ENCODE results near the gene RPN2. TPM values are rescaled to one million over a fixed set of nuclear protein-coding genes. Genes with fewer than 3 reads are reported as not detected.

The RPN2 gene
- total RNA-seq (80.2 and 86.9 TPM in 2 replicates), polyA plus RNA-seq (84.6 and 87.3 TPM in 2 replicates), polyA minus RNA-seq (84.7 and 112 TPM in 2 replicates)
- 109 TPM for total RNA-seq (2013)

GRCh38 chr20:37178839-37179682 lies at the start of gene RPN2, which contains the start of gene MROH8:
Gene RPN2 (plus strand): TSS chr20:37179330. CDS start chr20:37179357, 27 bp downstream.
Gene MROH8 (minus strand): TSS chr20:37179548.
- H3K4me3 Mint-ChIP-seq = peak within 1 kb of the TSS; percentile 98
- peaks cover 52% of the 10 kb centered on the region for H3K79me2 ChIP-seq (ENCODE audit: control insufficient read depth, insufficient read depth, low read length)
- no peaks in the 10 kb centered on the region for H3K27me3 ChIP-seq (replicated peaks in 1 of 4; ENCODE audit: control extremely low read depth in 1 of 4, control insufficient read depth in 3 of 4, insufficient read depth in 4 of 4, low read length in 3 of 4)
- no peaks in the 10 kb centered on the region for H3K9me3 ChIP-seq (ENCODE audit: control extremely low read depth in 1 of 3, control insufficient read depth in 2 of 3, insufficient read depth in 1 of 3, low read length in 2 of 3)
- DNase-seq = peak; percentile 95
- H3K9me3 Mint-ChIP-seq (ENCODE audit: insufficient read depth) = no peaks in the 10 kb centered on the region
- peaks cover 25 to 34% of the 10 kb centered on the region in 2 donors for H3K4me1 ChIP-seq (ENCODE audit: control insufficient read depth in 2 of 2, insufficient read depth in 2 of 2, low read length in 2 of 2)
- peak within 1 kb of the TSS; percentile 85 to 100 (median 89) for H3K4me3 ChIP-seq (ENCODE audit: control extremely low read depth in 1 of 5, extremely low read depth in 1 of 5, insufficient read depth in 1 of 5, low read depth in 2 of 5, low read length in 4 of 5)
- intact Hi-C loops (cut with micrococcal nuclease) = loop anchor here (1.0 to 10.0 kb wide), 9 partner anchors 16 to 1663 kb away; partner anchors contain the start of genes BLCAP, CTNNBL1, RAB5IF and SAMHD1
- H4K20me1 ChIP-seq (ENCODE audit: control insufficient read depth, insufficient read depth, low read length, poor library complexity, severe bottlenecking) = peaks cover 9% of the 10 kb centered on the region
- under 1% methylated on average over 79 of the region's 80 CpGs for WGBS (ENCODE audit: insufficient coverage)
- peak within 1 kb of the TSS; percentile 80 to 95 for H3K27ac ChIP-seq (ENCODE audit: low read length in 2 of 2)
- ATAC-seq (ENCODE audit: low read depth) = peak; percentile 91
- peaks cover 0 to 11% of the 10 kb centered on the region in 2 experiments for H3K36me3 ChIP-seq (replicated peaks in 1 of 2; ENCODE audit: control extremely low read depth in 1 of 2, control insufficient read depth in 1 of 2, extremely low read depth in 1 of 2, insufficient read depth in 2 of 2, low read length in 1 of 2)
- H2AFZ ChIP-seq (ENCODE audit: insufficient read depth, low read depth, low read length, poor library complexity, severe bottlenecking) = peak within 1 kb of the TSS; percentile 99
- no peaks in the 10 kb centered on the region for H3K27me3 Mint-ChIP-seq
- peaks cover 40% of the 10 kb centered on the region for H3K4me1 Mint-ChIP-seq
- ChIA-PET CTCF (interaction anchor here (0.6 to 6.5 kb wide), 10 partner anchors 13 to 357 kb away, joined by 3 to 79 read pairs (median 4); partner anchors contain the start of gene RBL1), POLR2A (interaction anchor here (0.6 to 1.7 kb wide), 11 partner anchors 11 to 585 kb away, joined by 3 to 8 read pairs (median 4); partner anchors contain the start of genes MANBAL and RBL1)
- H3K4me2 ChIP-seq (replicated peaks; ENCODE audit: low read depth, low read length, poor library complexity, severe bottlenecking) = peak within 1 kb of the TSS; percentile 73
- peak within 1 kb of the TSS; percentile 99 for H3K27ac Mint-ChIP-seq
- TF ChIP-seq EZH2 (IDR thresholded peaks at IDR 0.05; ENCODE audit: borderline replicate concordance, insufficient read depth, low read depth, low read length, poor library complexity, severe bottlenecking) = no peak
- TF ChIP-seq, protein P1, sequence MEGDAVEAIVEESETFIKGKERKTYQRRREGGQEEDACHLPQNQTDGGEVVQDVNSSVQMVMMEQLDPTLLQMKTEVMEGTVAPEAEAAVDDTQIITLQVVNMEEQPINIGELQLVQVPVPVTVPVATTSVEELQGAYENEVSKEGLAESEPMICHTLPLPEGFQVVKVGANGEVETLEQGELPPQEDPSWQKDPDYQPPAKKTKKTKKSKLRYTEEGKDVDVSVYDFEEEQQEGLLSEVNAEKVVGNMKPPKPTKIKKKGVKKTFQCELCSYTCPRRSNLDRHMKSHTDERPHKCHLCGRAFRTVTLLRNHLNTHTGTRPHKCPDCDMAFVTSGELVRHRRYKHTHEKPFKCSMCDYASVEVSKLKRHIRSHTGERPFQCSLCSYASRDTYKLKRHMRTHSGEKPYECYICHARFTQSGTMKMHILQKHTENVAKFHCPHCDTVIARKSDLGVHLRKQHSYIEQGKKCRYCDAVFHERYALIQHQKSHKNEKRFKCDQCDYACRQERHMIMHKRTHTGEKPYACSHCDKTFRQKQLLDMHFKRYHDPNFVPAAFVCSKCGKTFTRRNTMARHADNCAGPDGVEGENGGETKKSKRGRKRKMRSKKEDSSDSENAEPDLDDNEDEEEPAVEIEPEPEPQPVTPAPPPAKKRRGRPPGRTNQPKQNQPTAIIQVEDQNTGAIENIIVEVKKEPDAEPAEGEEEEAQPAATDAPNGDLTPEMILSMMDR (IDR thresholded peaks at IDR 0.05) = no peak
- peak within 1 kb of the TSS; percentile 88 for H3K9ac ChIP-seq (ENCODE audit: low read length)

GRCh38 chr20:37131486-37131885 lies 47.6 kb upstream of the RPN2 start:
- Histone ChIP-seq H3K9ac (ENCODE audit: low read length) (no peak overlapping the region), H3K36me3 (replicated peaks in 1 of 2; ENCODE audit: control extremely low read depth in 1 of 2, control insufficient read depth in 1 of 2, extremely low read depth in 1 of 2, insufficient read depth in 2 of 2, low read length in 1 of 2) (no peaks in the 10 kb centered on the region), H4K20me1 (ENCODE audit: control insufficient read depth, insufficient read depth, low read length, poor library complexity, severe bottlenecking) (no peaks in the 10 kb centered on the region), H3K4me2 (replicated peaks; ENCODE audit: low read depth, low read length, poor library complexity, severe bottlenecking) (no peak overlapping the region), H3K27ac (ENCODE audit: low read length in 2 of 2) (no peak overlapping the region), H3K4me1 (ENCODE audit: control insufficient read depth in 2 of 2, insufficient read depth in 2 of 2, low read length in 2 of 2) (no peaks in the 10 kb centered on the region), H3K79me2 (ENCODE audit: control insufficient read depth, insufficient read depth, low read length) (no peaks in the 10 kb centered on the region), H3K9me3 (ENCODE audit: control extremely low read depth in 1 of 3, control insufficient read depth in 2 of 3, insufficient read depth in 1 of 3, low read length in 2 of 3) (no peaks in the 10 kb centered on the region), H2AFZ (ENCODE audit: insufficient read depth, low read depth, low read length, poor library complexity, severe bottlenecking) (no peak overlapping the region), H3K4me3 (ENCODE audit: control extremely low read depth in 1 of 5, extremely low read depth in 1 of 5, insufficient read depth in 1 of 5, low read depth in 2 of 5, low read length in 4 of 5) (no peak overlapping the region), H3K27me3 (replicated peaks in 1 of 4; ENCODE audit: control extremely low read depth in 1 of 4, control insufficient read depth in 3 of 4, insufficient read depth in 4 of 4, low read length in 3 of 4) (no peaks in the 10 kb centered on the region)
- Mint-ChIP-seq H3K4me1 (no peaks in the 10 kb centered on the region), H3K9me3 (ENCODE audit: insufficient read depth) (no peaks in the 10 kb centered on the region), H3K27me3 (no peaks in the 10 kb centered on the region), H3K27ac (no peak overlapping the region), H3K4me3 (no peak overlapping the region)
- ChIA-PET CTCF (no interaction called here), POLR2A (no interaction called here)
- no peak for ATAC-seq (ENCODE audit: low read depth)
- TF ChIP-seq EZH2 (IDR thresholded peaks at IDR 0.05; ENCODE audit: borderline replicate concordance, insufficient read depth, low read depth, low read length, poor library complexity, severe bottlenecking) = no peak
- TF ChIP-seq, protein P1 (IDR thresholded peaks at IDR 0.05) = no peak
- intact Hi-C loops (cut with micrococcal nuclease) = no loop called here
- DNase-seq = no peak
- WGBS (ENCODE audit: insufficient coverage) = no CpG with 5 or more reads among the region's 3 CpGs

All from B cell (primary cell).